PC-9 (cell line): ENCODE data around the gene SPON1. TPM values are rescaled to one million over a fixed set of nuclear protein-coding genes. Genes with fewer than 3 reads are reported as not detected.

ENCODE experiments used
- BruUV-seq: library from RNA; stranded (reverse); fragments of 400-500 nt; replicated peaks from 2 replicates; lab custom pipeline; 2021; lab: Mats Ljungman, UMichigan
- CTCF ChIA-PET: fragments of 300-600 bp; sonication (Branson Sonifier 250); formaldehyde crosslinking; loops from one replicate; lab custom pipeline; 2022; ENCODE audit warnings: antibody characterized with exemption; lab: Charles Lee
- POLR2A ChIA-PET: fragments of 300-600 bp; sonication (Branson Sonifier 250); formaldehyde crosslinking; loops from one replicate; lab custom pipeline; 2022; ENCODE audit warnings: antibody characterized with exemption; ENCODE audit not compliant: unreplicated experiment; lab: Charles Lee
- DNase-seq, 2 experiments: peaks; one replicate each; pipeline versions ENCODE4 v3.0.0 to v3.0.0-alpha.2; 2015 to 2022; ENCODE audit warnings: mixed read lengths in 1 of 2
- H2AFZ ChIP-seq: fragments of 200-600 bp; sonication (generic); 2 replicates; pipeline ENCODE4 v1.8.1; 2017; ENCODE audit warnings: antibody characterized with exemption
- H3F3A ChIP-seq: fragments of 200-600 bp; sonication (generic); 2 replicates; pipeline ENCODE4 v1.8.1; 2017; ENCODE audit warnings: antibody characterized with exemption, mild to moderate bottlenecking, low read depth; ENCODE audit not compliant: insufficient read depth
- H3K27ac ChIP-seq: fragments of 200-600 bp; sonication (generic); 2 replicates; pipeline ENCODE4 v1.6.1; 2016; ENCODE audit warnings: mixed run types
- H3K27me3 ChIP-seq: fragments of 200-600 bp; sonication (generic); 2 replicates; pipeline ENCODE4 v1.6.1; 2016; ENCODE audit warnings: low read depth, mixed run types; ENCODE audit not compliant: insufficient read depth
- H3K36me3 ChIP-seq: fragments of 200-600 bp; sonication (generic); 2 replicates; pipeline ENCODE4 v1.6.1; 2016; ENCODE audit warnings: low read depth, mixed run types
- H3K4me1 ChIP-seq: fragments of 200-600 bp; sonication (generic); replicated peaks from 2 replicates; pipeline ENCODE4 v1.6.1; 2016; ENCODE audit warnings: mixed run types; ENCODE audit not compliant: insufficient read depth
- H3K4me2 ChIP-seq: fragments of 200-600 bp; sonication (generic); 2 replicates; pipeline ENCODE4 v1.6.1; 2017; ENCODE audit warnings: mixed run types
- H3K4me3 ChIP-seq: fragments of 200-600 bp; sonication (generic); 2 replicates; pipeline ENCODE4 v1.6.1; 2016; ENCODE audit warnings: mixed run types
- H3K79me2 ChIP-seq: fragments of 200-600 bp; sonication (generic); 2 replicates; pipeline ENCODE4 v1.6.1; 2017; ENCODE audit warnings: low read depth, mixed run types
- H3K9me2 ChIP-seq: fragments of 200-600 bp; sonication (generic); 2 replicates; pipeline ENCODE4 v1.8.1; 2017; ENCODE audit warnings: mild to moderate bottlenecking; ENCODE audit not compliant: insufficient read depth
- H3K9me3 ChIP-seq: fragments of 200-600 bp; sonication (generic); 2 replicates; pipeline ENCODE4 v1.8.1; 2016; ENCODE audit warnings: low read depth; ENCODE audit not compliant: insufficient read depth
- H4K20me1 ChIP-seq: fragments of 200-600 bp; sonication (generic); 2 replicates; pipeline ENCODE4 v1.8.1; 2017; ENCODE audit not compliant: insufficient read depth
- CTCF ChIP-seq: fragments of 200-600 bp; sonication (generic); conservative IDR thresholded peaks from 2 replicates; pipeline ENCODE4 v1.6.1; 2017; ENCODE audit warnings: mixed run types, antibody characterized with exemption, mild to moderate bottlenecking, moderate library complexity
- EZH2 ChIP-seq: fragments of 200-600 bp; sonication (generic); IDR thresholded peaks from 2 replicates; pipeline ENCODE4 v1.8.0; 2017; ENCODE audit warnings: antibody characterized with exemption, low read depth
- intact Hi-C: fragments of 100-400 bp; cut with micrococcal nuclease; formaldehyde crosslinking; loops from one replicate; pipeline ENCODE4 v1.10.0; 2022; ENCODE audit not compliant: unreplicated experiment
- total RNA-seq: library from RNA; stranded (reverse); gene quantifications from 2 replicates; pipeline ENCODE4 v1.2.3, GENCODE V29; 2021

SPON1 gene
- total RNA-seq, 1 experiment from 2014 or later = 0.70 TPM

DNA sequence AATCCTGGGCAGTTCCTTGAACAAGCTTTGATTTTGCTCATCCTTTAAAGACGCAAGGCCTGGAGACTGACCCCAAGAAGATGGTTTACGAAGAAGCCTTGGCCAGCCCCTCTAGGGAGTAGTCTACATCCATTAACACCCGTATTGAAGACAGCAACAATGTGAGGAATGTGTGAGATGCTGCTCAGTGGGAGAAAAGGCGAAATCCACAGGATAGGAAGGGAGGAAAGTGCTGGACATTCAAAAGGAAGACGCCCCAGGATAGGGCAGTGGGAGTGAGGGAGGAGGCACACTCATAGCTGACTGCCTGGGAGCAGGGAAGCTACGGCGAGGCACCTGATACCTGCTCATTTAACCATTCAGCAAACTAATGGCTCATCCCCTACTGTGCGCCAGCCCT lies 282.4 kb downstream of the SPON1 start:
- Histone ChIP-seq H4K20me1 (no peaks in the 10 kb centered on the region), H3K9me3 (no peaks in the 10 kb centered on the region), H3F3A (no peaks in the 10 kb centered on the region), H3K79me2 (no peaks in the 10 kb centered on the region), H3K27ac (no peak overlapping the region), H3K36me3 (no peaks in the 10 kb centered on the region), H2AFZ (no peak overlapping the region), H3K27me3 (no peaks in the 10 kb centered on the region), H3K4me2 (no peak overlapping the region), H3K4me1 (no peaks in the 10 kb centered on the region), H3K9me2 (no peaks in the 10 kb centered on the region), H3K4me3 (no peak overlapping the region)
- intact Hi-C loops = loop anchor here (5.0 kb wide), 3 partner anchors 98 to 578 kb away; partner anchors contain the start of gene FAR1
- no peak for DNase-seq
- TF ChIP-seq EZH2 = no peak
- TF ChIP-seq CTCF = no peak
- no TSS peak for BruUV-seq
- ChIA-PET POLR2A (no interaction called here), CTCF (no interaction called here)

- Histone ChIP-seq H3K79me2 (no peaks in the 10 kb centered on the region), H3F3A (no peaks in the 10 kb centered on the region), H3K9me3 (no peaks in the 10 kb centered on the region), H3K27ac (no peak overlapping the region), H3K27me3 (no peaks in the 10 kb centered on the region), H3K9me2 (no peaks in the 10 kb centered on the region), H3K4me3 (no peak overlapping the region), H4K20me1 (no peaks in the 10 kb centered on the region), H3K4me1 (no peaks in the 10 kb centered on the region), H3K4me2 (no peak overlapping the region), H3K36me3 (no peaks in the 10 kb centered on the region), H2AFZ (no peak overlapping the region)
- BruUV-seq = no TSS peak
- no peak for DNase-seq
- CTCF ChIA-PET = no interaction called here
- intact Hi-C loops = loop anchor here (5.0 kb wide), 3 partner anchors 98 to 578 kb away; partner anchors contain the start of gene FAR1
- POLR2A ChIA-PET = no interaction called here
- TF ChIP-seq EZH2 (no peak), CTCF (no peak)
Observed at GRCh38 chr11:14245444-14245843, 282.9 kb downstream of the SPON1 start.

- ChIA-PET POLR2A (no interaction called here), CTCF (no interaction called here)
- intact Hi-C loops = loop anchor here (2.0 to 5.0 kb wide), 4 partner anchors 101 to 581 kb away; partner anchors contain the start of gene FAR1
- Histone ChIP-seq H3K4me1 (no peaks in the 10 kb centered on the region), H3K4me3 (no peak overlapping the region), H3K36me3 (no peaks in the 10 kb centered on the region), H3K27me3 (no peaks in the 10 kb centered on the region), H3F3A (no peaks in the 10 kb centered on the region), H4K20me1 (no peaks in the 10 kb centered on the region), H3K79me2 (no peaks in the 10 kb centered on the region), H2AFZ (no peak overlapping the region), H3K4me2 (no peak overlapping the region), H3K9me2 (no peaks in the 10 kb centered on the region), H3K27ac (no peak overlapping the region), H3K9me3 (no peaks in the 10 kb centered on the region)
- BruUV-seq = no TSS peak
- no peak for DNase-seq
- TF ChIP-seq EZH2 (no peak), CTCF (no peak)
Observed at GRCh38 chr11:14248580-14248981, 286.1 kb downstream of the SPON1 start.
